H9 (cell line): ENCODE results near the gene TDRD9. TPM values are rescaled to one million over a fixed set of nuclear protein-coding genes. Genes with fewer than 3 reads are reported as not detected.

Source experiments
- DNase-seq: peaks from one replicate; pipeline ENCODE4 v3.0.0-alpha.2; 2017
- H2AFZ ChIP-seq: one replicate; pipeline ENCODE4 v1.6.1; 2013; ENCODE audit warnings: mild to moderate bottlenecking, low read length, control low read depth, moderate library complexity
- H2AK5ac ChIP-seq: 2 replicates; pipeline ENCODE4 v1.6.1; 2013; ENCODE audit warnings: low read length, control low read depth, mixed read lengths; ENCODE audit not compliant: insufficient read length
- H2BK120ac ChIP-seq: one replicate; pipeline ENCODE4 v1.6.1; 2013; ENCODE audit warnings: low read depth, mild to moderate bottlenecking, low read length, control low read depth, inconsistent platforms; ENCODE audit not compliant: poor library complexity, severe bottlenecking
- H2BK12ac ChIP-seq: 2 replicates; pipeline ENCODE4 v1.6.1; 2013; ENCODE audit warnings: low read length, control low read depth, mixed read lengths, low read depth; ENCODE audit not compliant: insufficient read length
- H2BK15ac ChIP-seq: 2 replicates; pipeline ENCODE4 v1.6.1; 2013; ENCODE audit warnings: low read depth, low read length, control low read depth
- H2BK20ac ChIP-seq: one replicate; pipeline ENCODE4 v1.6.1; 2013; ENCODE audit warnings: low read depth, mild to moderate bottlenecking, low read length, control low read depth, inconsistent platforms; ENCODE audit not compliant: poor library complexity, severe bottlenecking
- H2BK5ac ChIP-seq: 2 replicates; pipeline ENCODE4 v1.6.1; 2013; ENCODE audit warnings: low read length, control low read depth, mixed read lengths; ENCODE audit not compliant: insufficient read length
- H3K14ac ChIP-seq: 2 replicates; pipeline ENCODE4 v1.6.1; 2013; ENCODE audit warnings: low read length, control low read depth; ENCODE audit not compliant: insufficient read depth
- H3K18ac ChIP-seq: 2 replicates; pipeline ENCODE4 v1.6.1; 2013; ENCODE audit warnings: low read depth, mild to moderate bottlenecking, mixed read lengths, low read length, control low read depth; ENCODE audit not compliant: insufficient read length
- H3K23ac ChIP-seq: 2 replicates; pipeline ENCODE4 v1.6.1; 2013; ENCODE audit warnings: low read length, control low read depth, mixed read lengths, low read depth; ENCODE audit not compliant: insufficient read length
- H3K23me2 ChIP-seq: 2 replicates; pipeline ENCODE4 v1.6.1; 2013; ENCODE audit warnings: low read depth, mild to moderate bottlenecking, mixed read lengths, low read length, control low read depth; ENCODE audit not compliant: insufficient read length, poor library complexity, severe bottlenecking
- H3K27ac ChIP-seq: 2 replicates; pipeline ENCODE4 v1.5.1; 2013; ENCODE audit warnings: low read length, control low read depth, mixed read lengths, low read depth; ENCODE audit not compliant: insufficient read length
- H3K27me3 ChIP-seq: 2 replicates; pipeline ENCODE4 v1.6.1; 2013; ENCODE audit warnings: low read length, control low read depth, inconsistent platforms; ENCODE audit not compliant: insufficient read depth
- H3K4ac ChIP-seq: 2 replicates; pipeline ENCODE4 v1.6.1; 2013; ENCODE audit warnings: low read depth, mild to moderate bottlenecking, control low read depth, inconsistent platforms, low read length, moderate library complexity
- H3K4me1 ChIP-seq: 2 replicates; pipeline ENCODE4 v1.6.1; 2013; ENCODE audit warnings: low read length, control low read depth, inconsistent platforms; ENCODE audit not compliant: insufficient read depth
- H3K4me2 ChIP-seq: 2 replicates; pipeline ENCODE4 v1.6.1; 2013; ENCODE audit warnings: low read length, control low read depth, mixed read lengths; ENCODE audit not compliant: insufficient read length, insufficient read depth
- H3K56ac ChIP-seq: 2 replicates; pipeline ENCODE4 v1.6.1; 2013; ENCODE audit warnings: low read depth, mild to moderate bottlenecking, mixed read lengths, low read length, control low read depth; ENCODE audit not compliant: insufficient read length
- H3K79me1 ChIP-seq: 2 replicates; pipeline ENCODE4 v1.6.1; 2013; ENCODE audit warnings: low read depth, mild to moderate bottlenecking, moderate library complexity, low read length, control low read depth, inconsistent platforms; ENCODE audit not compliant: insufficient read depth, poor library complexity, severe bottlenecking
- H3K79me2 ChIP-seq: 2 replicates; pipeline ENCODE4 v1.6.1; 2013; ENCODE audit warnings: low read length, control low read depth, inconsistent platforms; ENCODE audit not compliant: insufficient read depth
- H3K9ac ChIP-seq: 2 replicates; pipeline ENCODE4 v1.6.1; 2013; ENCODE audit warnings: low read length, control low read depth, mixed read lengths; ENCODE audit not compliant: insufficient read length; ENCODE audit errors: extremely low read depth
- H3K9me3 ChIP-seq: one replicate; pipeline ENCODE4 v1.6.1; 2013; ENCODE audit warnings: low read depth, low read length, inconsistent platforms; ENCODE audit not compliant: control insufficient read depth
- H3T11ph ChIP-seq: one replicate; pipeline ENCODE4 v1.6.1; 2013; ENCODE audit warnings: mild to moderate bottlenecking, low read length, control low read depth, inconsistent platforms
- H4K20me1 ChIP-seq: one replicate; pipeline ENCODE4 v1.6.1; 2013; ENCODE audit not compliant: control insufficient read depth, insufficient read length, insufficient read depth
- H4K5ac ChIP-seq: 2 replicates; pipeline ENCODE4 v1.6.1; 2013; ENCODE audit warnings: low read depth, mild to moderate bottlenecking, mixed read lengths, low read length, control low read depth; ENCODE audit not compliant: insufficient read length
- H4K8ac ChIP-seq: replicated peaks from 2 replicates; pipeline ENCODE4 v1.6.1; 2013; ENCODE audit warnings: low read length, control low read depth, mixed read lengths, low read depth; ENCODE audit not compliant: insufficient read length
- H4K91ac ChIP-seq: 2 replicates; pipeline ENCODE4 v1.6.1; 2013; ENCODE audit warnings: low read depth, mild to moderate bottlenecking, moderate library complexity, mixed read lengths, low read length, control low read depth; ENCODE audit not compliant: insufficient read length
- H3K27ac Mint-ChIP-seq, 3 experiments: 2 replicates in 2 of 3; 3 replicates in 1 of 3; pipeline ENCODE4 v1.8.0; 2020 to 2021; ENCODE audit warnings: mixed read lengths in 3 of 3, mild to moderate bottlenecking in 1 of 3, moderate library complexity in 1 of 3
- H3K27me3 Mint-ChIP-seq: 2 replicates; pipeline ENCODE4 v1.8.0; 2021; ENCODE audit warnings: low read depth, mild to moderate bottlenecking, moderate library complexity, mixed read lengths
- H3K36me3 Mint-ChIP-seq, 3 experiments: 2 replicates in 2 of 3; 3 replicates in 1 of 3; pipeline ENCODE4 v1.8.0; 2020 to 2021; ENCODE audit warnings: low read depth in 3 of 3, mixed read lengths in 3 of 3; ENCODE audit not compliant: insufficient read depth in 1 of 3
- H3K4me1 Mint-ChIP-seq, 2 experiments: 2 replicates each; pipeline ENCODE4 v1.8.0; 2020; ENCODE audit warnings: mixed read lengths in 2 of 2
- H3K4me3 Mint-ChIP-seq, 2 experiments: 2 replicates in 1 of 2; 3 replicates in 1 of 2; pipeline ENCODE4 v1.8.0; 2020 to 2021; ENCODE audit warnings: mild to moderate bottlenecking in 2 of 2, mixed read lengths in 2 of 2, moderate library complexity in 1 of 2
- H3K9me3 Mint-ChIP-seq, 2 experiments: 2 replicates in 1 of 2; 3 replicates in 1 of 2; pipeline ENCODE4 v1.8.0; 2020; ENCODE audit warnings: mild to moderate bottlenecking in 2 of 2, mixed read lengths in 2 of 2, moderate library complexity in 1 of 2
- CTCF ChIP-seq: fragments of 200-600 bp; sonication (generic); conservative IDR thresholded peaks from 3 replicates; pipeline ENCODE4 v1.8.0; 2021; ENCODE audit warnings: antibody characterized with exemption, mild to moderate bottlenecking
- WGBS: extraction: QIAGEN DNeasy Blood & Tissue Kit; methylation state at CpG from one replicate; pipeline ENCODE4 v1.1.7; 2013; ENCODE audit warnings: missing lambda C conversion rate, low lambda C conversion rate, mixed read lengths; ENCODE audit not compliant: insufficient read length; ENCODE audit errors: extremely low coverage; 5-methylcytosine and 5-hydroxymethylcytosine counted together
- total RNA-seq: library from RNA; stranded (reverse); gene quantifications from 2 replicates; pipeline ENCODE4 v1.2.1, GENCODE V29; 2021

The TDRD9 gene
- total RNA-seq, 1 experiment from 2014 or later = not detected

DNA sequence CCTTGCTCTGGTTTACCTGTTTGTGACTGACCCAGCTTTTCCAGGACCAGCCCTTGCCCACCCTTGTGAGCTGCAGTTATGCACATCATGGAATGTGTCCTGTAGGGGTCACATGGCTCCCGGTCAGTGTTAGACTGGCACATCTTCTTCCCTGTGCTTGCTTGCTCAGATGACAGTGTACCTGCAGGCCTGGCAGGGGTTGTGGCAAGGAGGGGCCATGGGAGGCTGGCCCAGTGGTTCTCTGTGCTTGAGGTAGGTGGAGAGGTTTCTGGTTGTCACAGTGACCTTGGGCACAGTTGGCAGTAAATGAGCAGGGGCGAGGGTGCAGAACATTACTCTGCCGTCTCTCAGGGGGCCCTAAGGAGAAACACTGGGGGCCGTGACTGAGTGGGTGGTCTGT, 41.7 kb downstream of the TDRD9 start:
- no peak for TF ChIP-seq CTCF
- Mint-ChIP-seq H3K36me3 (no peaks in the 10 kb centered on the region), H3K27ac (no peak overlapping the region), H3K4me1 (no peaks in the 10 kb centered on the region), H3K27me3 (peaks cover 6% of the 10 kb centered on the region), H3K4me3 (no peak overlapping the region), H3K9me3 (no peaks in the 10 kb centered on the region)
- Histone ChIP-seq H3K79me1 (no peaks in the 10 kb centered on the region), H4K20me1 (no peaks in the 10 kb centered on the region), H2BK15ac (no peak overlapping the region), H3K9me3 (no peaks in the 10 kb centered on the region), H3K4ac (no peak overlapping the region), H2BK20ac (no peak overlapping the region), H4K5ac (no peak overlapping the region), H2BK12ac (no peak overlapping the region), H3K18ac (no peak overlapping the region), H3K9ac (no peak overlapping the region), H3K27ac (no peak overlapping the region), H2BK120ac (no peak overlapping the region), H3K79me2 (no peaks in the 10 kb centered on the region), H3K56ac (no peak overlapping the region), H3K14ac (no peak overlapping the region), H4K8ac (no peak overlapping the region), H2AFZ (no peak overlapping the region), H3K4me1 (no peaks in the 10 kb centered on the region), H3K23ac (no peak overlapping the region), H3T11ph (no peak overlapping the region), H3K4me2 (no peak overlapping the region), H3K23me2 (no peaks in the 10 kb centered on the region), H2AK5ac (no peak overlapping the region), H3K27me3 (no peaks in the 10 kb centered on the region), H4K91ac (no peak overlapping the region), H2BK5ac (no peak overlapping the region)
- no CpG with 5 or more reads among the region's 4 CpGs for WGBS
- no peak for DNase-seq
